Esophagus muscularis mucosa (tissue), 3 donors: ENCODE results near the gene PKP3.

Experiments used
- POLR2A ChIP-seq: fragments of 450-650 bp; IDR thresholded peaks from one replicate; pipeline ENCODE4 v1.6.1; 2017; ENCODE audit warnings: antibody characterized with exemption, moderate library complexity, mild to moderate bottlenecking, low read depth
- POLR2AphosphoS5 ChIP-seq, 2 donors: sonication (generic); formaldehyde crosslinking; IDR thresholded peaks; one replicate each; pipeline ENCODE4 v1.6.1; 2017; ENCODE audit warnings: antibody characterized with exemption in 2 of 2
- TF ChIP-seq, protein P1 (sequence below), 3 experiments: fragments of 200-600 bp in 2 of 3; fragments of 450-650 bp in 1 of 3; sonication (generic) in 2 of 3; IDR thresholded peaks; one replicate each; pipeline ENCODE4 v1.5.1; 2017 to 2019; ENCODE audit warnings: antibody characterized with exemption in 3 of 3, mild to moderate bottlenecking in 2 of 3, moderate library complexity in 1 of 3

DNA sequence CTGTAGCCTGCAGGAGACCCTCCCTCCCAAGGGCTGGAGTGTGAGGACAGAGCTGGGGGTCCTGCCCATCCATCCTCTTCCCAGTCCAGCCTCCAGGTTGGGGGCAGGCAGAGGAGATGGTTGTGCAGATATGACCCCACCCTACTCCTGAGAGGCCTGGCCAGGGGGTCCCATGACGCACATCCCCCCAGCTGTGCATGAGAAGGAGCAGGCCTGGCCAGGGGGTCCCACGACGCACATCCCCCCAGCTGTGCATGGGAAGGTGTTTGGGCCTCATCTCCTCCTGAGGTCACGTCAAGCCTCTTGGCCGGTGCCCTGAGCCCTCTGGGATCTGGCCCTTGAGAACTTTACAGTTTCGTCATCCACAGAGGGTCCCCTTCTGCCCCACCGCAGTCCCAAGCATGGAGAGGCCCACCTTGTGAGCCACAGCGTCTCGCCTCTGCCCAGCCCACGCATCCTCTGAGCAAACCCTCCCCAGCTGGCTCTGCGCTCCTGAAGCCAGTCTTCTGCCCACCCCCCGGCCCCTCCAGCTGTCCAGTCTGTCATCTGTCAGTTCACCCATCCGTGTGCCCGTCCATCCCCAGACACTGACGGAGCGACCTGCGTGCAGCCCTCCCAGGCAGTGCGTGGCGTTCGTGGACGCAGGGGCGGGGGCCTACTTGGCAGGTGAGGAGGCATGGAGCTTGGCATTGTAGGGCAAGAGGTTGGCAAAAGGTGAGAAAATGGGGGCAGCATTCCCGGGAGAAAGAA lies 45.5 kb downstream of the PKP3 start:
- TF ChIP-seq, protein P1, sequence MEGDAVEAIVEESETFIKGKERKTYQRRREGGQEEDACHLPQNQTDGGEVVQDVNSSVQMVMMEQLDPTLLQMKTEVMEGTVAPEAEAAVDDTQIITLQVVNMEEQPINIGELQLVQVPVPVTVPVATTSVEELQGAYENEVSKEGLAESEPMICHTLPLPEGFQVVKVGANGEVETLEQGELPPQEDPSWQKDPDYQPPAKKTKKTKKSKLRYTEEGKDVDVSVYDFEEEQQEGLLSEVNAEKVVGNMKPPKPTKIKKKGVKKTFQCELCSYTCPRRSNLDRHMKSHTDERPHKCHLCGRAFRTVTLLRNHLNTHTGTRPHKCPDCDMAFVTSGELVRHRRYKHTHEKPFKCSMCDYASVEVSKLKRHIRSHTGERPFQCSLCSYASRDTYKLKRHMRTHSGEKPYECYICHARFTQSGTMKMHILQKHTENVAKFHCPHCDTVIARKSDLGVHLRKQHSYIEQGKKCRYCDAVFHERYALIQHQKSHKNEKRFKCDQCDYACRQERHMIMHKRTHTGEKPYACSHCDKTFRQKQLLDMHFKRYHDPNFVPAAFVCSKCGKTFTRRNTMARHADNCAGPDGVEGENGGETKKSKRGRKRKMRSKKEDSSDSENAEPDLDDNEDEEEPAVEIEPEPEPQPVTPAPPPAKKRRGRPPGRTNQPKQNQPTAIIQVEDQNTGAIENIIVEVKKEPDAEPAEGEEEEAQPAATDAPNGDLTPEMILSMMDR (IDR thresholded peaks at IDR 0.05), result no peak
- TF ChIP-seq POLR2A (no peak), POLR2AphosphoS5 (IDR thresholded peaks at IDR 0.05) (no peak)
